K562 (cell line): ENCODE results near the gene KATNAL1. TPM values are rescaled to one million over a fixed set of nuclear protein-coding genes. Genes with fewer than 3 reads are reported as not detected.

Experiments used
- ATAC-seq: fragments of 200-7000 bp; cut with Tn5 transposase; 3 replicates; pipeline ENCODE4 v1.9.1; 2020; ENCODE audit warnings: moderate library complexity
- BruUV-seq: library from RNA; stranded (reverse); fragments of 400-500 nt; replicated peaks from 2 replicates; lab custom pipeline; 2021; lab: Mats Ljungman, UMichigan
- CTCF ChIA-PET: fragments of 300-600 bp; formaldehyde crosslinking; extraction: SDS; loops from one replicate; lab custom pipeline; 2021; ENCODE audit warnings: low intra/inter-chr PET ratio; lab: Yijun Ruan, JAX
- POLR2A ChIA-PET: fragments of 300-600, 350-650 bp; sonication (Branson Sonifier 250); formaldehyde crosslinking; extraction: SDS; loops from one replicate; lab custom pipeline; 2021; ENCODE audit warnings: antibody characterized with exemption, inconsistent platforms; lab: Yijun Ruan, JAX
- DNase-seq, 4 experiments: peaks; one replicate each; pipeline versions ENCODE4 v3.0.0 to v3.0.0-alpha.2; 2011 to 2018; ENCODE audit warnings: low spot score in 3 of 4, mixed read lengths in 3 of 4; ENCODE audit errors: extremely low read depth in 1 of 4
- FAIRE-seq: peaks from 2 replicates; lab custom pipeline; 2011; peaks lifted over from hg19 to GRCh38; lab: Jason Lieb, UNC
- H2AFZ ChIP-seq: 2 replicates; pipeline ENCODE4 v1.6.0; 2011; ENCODE audit warnings: low read depth, low read length, control low read depth, inconsistent platforms
- H3K27ac ChIP-seq: fragments of 200-600 bp; 3 replicates; pipeline ENCODE4 v1.8.0; 2011; ENCODE audit warnings: low read depth, mild to moderate bottlenecking, control low read depth, inconsistent platforms, low read length, moderate library complexity, mixed read lengths; ENCODE audit errors: extremely low read depth
- H3K27me3 ChIP-seq, 2 experiments: fragments of 300-600 bp in 1 of 2; 2 replicates in 1 of 2; 3 replicates in 1 of 2; pipeline versions ENCODE4 v1.6.0 to v1.8.0; 2011; ENCODE audit warnings: inconsistent platforms in 2 of 2, low read length in 2 of 2, mild to moderate bottlenecking in 1 of 2, mixed read lengths in 1 of 2, moderate library complexity in 1 of 2; ENCODE audit not compliant: control insufficient read depth in 2 of 2, insufficient read depth in 2 of 2
- H3K36me3 ChIP-seq: fragments of 300-600 bp; 3 replicates; pipeline ENCODE4 v1.8.0; 2011; ENCODE audit warnings: mild to moderate bottlenecking, low read length, inconsistent platforms; ENCODE audit not compliant: control insufficient read depth, insufficient read depth
- H3K4me1 ChIP-seq, 2 experiments: fragments of 200-600 bp in 1 of 2; replicated peaks in 1 of 2; 2 replicates in 1 of 2; 3 replicates in 1 of 2; pipeline versions ENCODE4 v1.5.1 to v1.8.0; 2011; ENCODE audit warnings: inconsistent platforms in 2 of 2, low read length in 2 of 2, mild to moderate bottlenecking in 1 of 2, mixed read lengths in 1 of 2, moderate library complexity in 1 of 2; ENCODE audit not compliant: control insufficient read depth in 2 of 2, insufficient read depth in 2 of 2
- H3K4me2 ChIP-seq: 2 replicates; pipeline ENCODE4 v1.6.1; 2011; ENCODE audit warnings: low read length, control low read depth, inconsistent platforms, mixed read lengths; ENCODE audit not compliant: insufficient read depth
- H3K4me3 ChIP-seq: fragments of 200-600 bp; sonication (generic), shearing (Covaris generic); 2 replicates; pipeline ENCODE4 v1.5.1; 2016; ENCODE audit warnings: control low read depth, inconsistent platforms
- H3K79me2 ChIP-seq: fragments of 200-600 bp; 3 replicates; pipeline ENCODE4 v1.8.0; 2011; ENCODE audit warnings: low read length, inconsistent platforms; ENCODE audit not compliant: control insufficient read depth, insufficient read depth
- H3K9ac ChIP-seq, 2 experiments: 2 replicates each; pipeline versions ENCODE4 v1.6.0 to v1.6.1; 2011; ENCODE audit warnings: low read depth in 2 of 2, low read length in 2 of 2, control low read depth in 1 of 2, inconsistent platforms in 1 of 2, mild to moderate bottlenecking in 1 of 2, mixed read lengths in 1 of 2; ENCODE audit not compliant: insufficient read depth in 1 of 2
- H3K9me1 ChIP-seq: one replicate; pipeline ENCODE4 v1.6.0; 2011; ENCODE audit warnings: inconsistent platforms, mild to moderate bottlenecking, low read length, moderate library complexity; ENCODE audit not compliant: control insufficient read depth, insufficient read depth
- H3K9me3 ChIP-seq: replicated peaks from 2 replicates; pipeline ENCODE4 v1.5.1; 2011; ENCODE audit warnings: low read depth, low read length, inconsistent platforms; ENCODE audit not compliant: control insufficient read depth, insufficient read depth
- H4K20me1 ChIP-seq: replicated peaks from 2 replicates; pipeline ENCODE4 v1.6.1; 2011; ENCODE audit warnings: low read length, inconsistent platforms, mixed read lengths; ENCODE audit not compliant: control insufficient read depth, insufficient read depth
- ARID2 ChIP-seq: fragments of 450-650 bp; IDR thresholded peaks from 2 replicates; pipeline ENCODE4 v1.6.1; 2017; ENCODE audit warnings: antibody characterized with exemption, mild to moderate bottlenecking
- BRCA1 ChIP-seq, 2 experiments: fragments of 450-650 bp in 1 of 2; sonication (generic) in 1 of 2; formaldehyde crosslinking in 1 of 2; IDR thresholded peaks; 2 replicates each; pipeline versions ENCODE4 v1.5.0 to v1.6.1; 2017 to 2020; ENCODE audit warnings: mild to moderate bottlenecking in 1 of 2, missing genetic modification reagents in 1 of 2
- CBX1 ChIP-seq: sonication (generic); IDR thresholded peaks from 2 replicates; pipeline ENCODE4 v1.6.1; 2016; ENCODE audit warnings: antibody characterized with exemption, low read depth, mild to moderate bottlenecking
- EZH2 ChIP-seq: IDR thresholded peaks from 2 replicates; pipeline ENCODE4 v1.6.1; 2012; ENCODE audit warnings: low read depth, mild to moderate bottlenecking, inconsistent platforms, low read length, borderline replicate concordance
- PHB2 ChIP-seq: fragments of 450-650 bp; IDR thresholded peaks from 2 replicates; pipeline ENCODE4 v1.6.1; 2017; ENCODE audit warnings: low read depth
- RBBP5 ChIP-seq: fragments of 200-600 bp; sonication (generic); IDR thresholded peaks from 2 replicates; pipeline ENCODE4 v1.6.1; 2012; ENCODE audit warnings: borderline replicate concordance, mild to moderate bottlenecking, low read length, control low read depth, inconsistent platforms; ENCODE audit not compliant: insufficient read depth, poor library complexity, severe bottlenecking
- RREB1 ChIP-seq: fragments of 250-450 bp; sonication (Bioruptor Pico); IDR thresholded peaks from 2 replicates; pipeline ENCODE4 v1.4.0; 2020
- THAP7 ChIP-seq: fragments of 250-450 bp; sonication (Bioruptor Pico); IDR thresholded peaks from 2 replicates; pipeline ENCODE4 v1.5.0; 2021
- ZNF121 ChIP-seq: sonication (generic); formaldehyde crosslinking; conservative IDR thresholded peaks from 2 replicates; pipeline ENCODE4 v1.8.0; 2022; ENCODE audit warnings: missing genetic modification reagents
- ZNF232 ChIP-seq: sonication (generic); formaldehyde crosslinking; IDR thresholded peaks from 2 replicates; pipeline ENCODE4 v1.8.0; 2022; ENCODE audit warnings: mild to moderate bottlenecking, missing genetic modification reagents
- ZNF263 ChIP-seq: sonication (generic); formaldehyde crosslinking; IDR thresholded peaks from 2 replicates; pipeline ENCODE4 v1.8.0; 2022; ENCODE audit warnings: mild to moderate bottlenecking, missing genetic modification reagents, borderline replicate concordance
- WGBS: fragments of 100-300 bp; shearing (Covaris generic); methylation state at CpG from one replicate; pipeline ENCODE4 v1.1.6; 2016; ENCODE audit warnings: low coverage, mixed read lengths; ENCODE audit not compliant: insufficient coverage; ENCODE audit errors: missing lambda C conversion rate; 5-methylcytosine and 5-hydroxymethylcytosine counted together
- in situ Hi-C: fragments of 300-500 bp; cut with MboI; formaldehyde crosslinking; loops from 4 replicates; pipeline ENCODE4 v1.15.0; 2018; ENCODE audit warnings: inconsistent platforms, mixed read lengths
- intact Hi-C: fragments of 100-400 bp; cut with micrococcal nuclease; formaldehyde crosslinking; loops from 2 replicates; pipeline ENCODE4 v1.14.2; 2022
- polyA plus RNA-seq, 8 experiments: library from polyadenylated mRNA; depleted of rRNA in 4 of 8; stranded (reverse) in 5 of 8; unstranded in 3 of 8; fragments of >200 nt; fragmentation: Nextera tagmentation in 2 of 8; fragmentation: Illumina TruSeq in 1 of 8; extraction: Ambion mirVana in 2 of 8; extraction: Trizol in 1 of 8; gene quantifications; 2 replicates each; pipeline versions ENCODE4 v1.2.1 to v1.2.3, GENCODE V29; 2011 to 2014; ENCODE audit warnings: inconsistent platforms in 1 of 8, missing spikeins in 1 of 8
- total RNA-seq, 7 experiments: library from RNA; depleted of rRNA in 6 of 7; stranded (reverse); fragments of >200 nt in 6 of 7; fragmentation: Illumina TruSeq in 2 of 7; extraction: Trizol in 2 of 7; gene quantifications; 2 replicates each; pipeline versions ENCODE4 v1.2.1 to v1.2.3, GENCODE V29; 2011 to 2021; ENCODE audit warnings: low replicate concordance in 1 of 7

The KATNAL1 gene
- total and polyA plus RNA-seq, 9 of the 15 experiments (the other 6 are each of a cell fraction or from before 2014, with no cell fraction given) = 2.5 to 8.2 (median 5.5) TPM

- FAIRE-seq (no peak), ATAC-seq (no peak)
- no peak overlapping the region for H3K9ac ChIP-seq
- no peak for TF ChIP-seq ZNF232
- no peak for TF ChIP-seq CBX1
- TF ChIP-seq ZNF263 (CRISPR knock-in tag) = no peak
- no peak for TF ChIP-seq RREB1 (CRISPR knock-in tag)
- no peak for TF ChIP-seq EZH2
- TF ChIP-seq ARID2 = no peak
- TF ChIP-seq ZNF121 (CRISPR knock-in tag) = no peak
- TF ChIP-seq THAP7 = no peak
- no peak for TF ChIP-seq RBBP5
- TF ChIP-seq PHB2 = no peak
- TF ChIP-seq BRCA1 (IDR thresholded peaks at IDR 0.05) = no peak
- TF ChIP-seq BRCA1 (CRISPR knock-in tag; IDR thresholded peaks at IDR 0.05) = no peak
- TF ChIP-seq, all 486 proteins: peak for 0
- no peak for DNase-seq
- intact Hi-C loops (no loop called here), in situ Hi-C loops (loop anchor here (25.0 kb wide), 1 partner anchor 188 kb away; no protein-coding TSS in a partner anchor)
- no peak overlapping the region for H3K4me2 ChIP-seq
- H3K36me3 ChIP-seq = no peaks in the 10 kb centered on the region
- no peak overlapping the region for H3K27ac ChIP-seq
- H3K9me3 ChIP-seq = no peaks in the 10 kb centered on the region
- POLR2A ChIA-PET = interaction anchor here (0.6 kb wide), 1 partner anchor 77 kb away, joined by 3 read pairs; no protein-coding TSS in a partner anchor
- BruUV-seq = no TSS peak
- WGBS = 20% methylated on average over 4 of the region's 4 CpGs
- CTCF ChIA-PET = no interaction called here
- H2AFZ ChIP-seq = no peak overlapping the region
- H3K4me3 ChIP-seq = no peak overlapping the region
- H3K9me1 ChIP-seq = no peaks in the 10 kb centered on the region
- no peaks in the 10 kb centered on the region for H3K79me2 ChIP-seq
- peaks cover 0 to 4% of the 10 kb centered on the region in 2 experiments; a peak in 1 of 5 replicates for H3K27me3 ChIP-seq
- no peaks in the 10 kb centered on the region for H4K20me1 ChIP-seq
- peaks cover 0 to 3% of the 10 kb centered on the region in 2 experiments; a peak in 3 of 5 replicates for H3K4me1 ChIP-seq
Observed at GRCh38 chr13:30325668-30326067, 18.3 kb upstream of the KATNAL1 start.
